Measurements from ENCODE around the gene MAP3K12.

The MAP3K12 gene

DNA sequence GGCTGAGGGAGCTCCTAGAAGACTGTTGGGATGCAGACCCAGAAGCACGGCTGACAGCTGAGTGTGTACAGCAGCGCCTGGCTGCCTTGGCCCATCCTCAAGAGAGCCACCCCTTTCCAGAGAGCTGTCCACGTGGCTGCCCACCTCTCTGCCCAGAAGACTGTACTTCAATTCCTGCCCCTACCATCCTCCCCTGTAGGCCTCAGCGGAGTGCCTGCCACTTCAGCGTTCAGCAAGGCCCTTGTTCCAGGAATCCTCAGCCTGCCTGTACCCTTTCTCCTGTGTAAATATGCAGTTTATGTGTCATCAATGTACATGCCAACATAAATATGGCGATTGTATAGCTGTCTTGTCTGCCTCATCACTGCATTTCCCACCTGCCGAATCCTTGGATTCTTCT, 68.1 kb downstream of the MAP3K12 start:
- CTCF ChIA-PET = interaction anchor here (0.8 to 12.8 kb wide), 4 partner anchors 10 to 110 kb away, joined by 4 to 593 read pairs (median 36); partner anchors contain the start of genes AAAS and AMHR2
- H3K4me3 ChIP-seq (ENCODE audit: low read depth, low read length) = no peak overlapping the region
- POLR2A ChIA-PET = interaction anchor here (0.7 kb wide), 1 partner anchor 10 kb away, joined by 3 read pairs; the partner anchor contains the start of gene PRR13
- TF ChIP-seq, protein P1, sequence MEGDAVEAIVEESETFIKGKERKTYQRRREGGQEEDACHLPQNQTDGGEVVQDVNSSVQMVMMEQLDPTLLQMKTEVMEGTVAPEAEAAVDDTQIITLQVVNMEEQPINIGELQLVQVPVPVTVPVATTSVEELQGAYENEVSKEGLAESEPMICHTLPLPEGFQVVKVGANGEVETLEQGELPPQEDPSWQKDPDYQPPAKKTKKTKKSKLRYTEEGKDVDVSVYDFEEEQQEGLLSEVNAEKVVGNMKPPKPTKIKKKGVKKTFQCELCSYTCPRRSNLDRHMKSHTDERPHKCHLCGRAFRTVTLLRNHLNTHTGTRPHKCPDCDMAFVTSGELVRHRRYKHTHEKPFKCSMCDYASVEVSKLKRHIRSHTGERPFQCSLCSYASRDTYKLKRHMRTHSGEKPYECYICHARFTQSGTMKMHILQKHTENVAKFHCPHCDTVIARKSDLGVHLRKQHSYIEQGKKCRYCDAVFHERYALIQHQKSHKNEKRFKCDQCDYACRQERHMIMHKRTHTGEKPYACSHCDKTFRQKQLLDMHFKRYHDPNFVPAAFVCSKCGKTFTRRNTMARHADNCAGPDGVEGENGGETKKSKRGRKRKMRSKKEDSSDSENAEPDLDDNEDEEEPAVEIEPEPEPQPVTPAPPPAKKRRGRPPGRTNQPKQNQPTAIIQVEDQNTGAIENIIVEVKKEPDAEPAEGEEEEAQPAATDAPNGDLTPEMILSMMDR (IDR thresholded peaks at IDR 0.05; ENCODE audit: insufficient read depth, low read length, missing control alignments) = no peak
- no peak for DNase-seq (ENCODE audit: low read depth, low spot score)

DNA sequence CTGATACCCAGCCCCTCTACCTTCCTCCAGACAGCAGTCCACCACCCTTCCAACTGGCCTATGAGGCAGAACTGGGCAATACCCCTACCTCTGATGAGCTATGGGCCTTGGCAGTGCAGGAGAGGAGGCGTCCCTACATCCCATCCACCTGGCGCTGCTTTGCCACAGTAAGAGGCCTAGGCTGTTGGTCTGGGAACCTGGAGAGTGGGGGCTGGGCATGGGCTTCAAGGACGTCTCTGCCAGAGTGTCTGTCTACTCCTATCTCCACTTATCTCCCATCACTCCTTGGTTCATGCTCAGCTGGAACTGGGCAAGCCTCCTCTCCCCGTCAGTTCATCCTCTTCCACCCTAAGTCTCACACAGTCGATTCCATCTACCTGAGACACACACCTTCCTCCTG, 69.1 kb downstream of the MAP3K12 start:
- ChIA-PET POLR2A (no interaction called here), CTCF (interaction anchor here (2.1 to 12.8 kb wide), 3 partner anchors 9 to 109 kb away, joined by 10 to 593 read pairs (median 63); partner anchors contain the start of genes AAAS and AMHR2)
- H3K4me3 ChIP-seq (ENCODE audit: low read depth, low read length) = no peak overlapping the region
- DNase-seq (ENCODE audit: low read depth, low spot score) = no peak
- TF ChIP-seq, protein P1 (IDR thresholded peaks at IDR 0.05; ENCODE audit: insufficient read depth, low read length, missing control alignments) = no peak

Data from AG04449 (cell line).